ENCODE data around the gene MEA1.

Gene MEA1

GRCh38 chr6:43052225-43052841 lies 38.6 kb upstream of the MEA1 start:
- Histone ChIP-seq H3K79me2 (ENCODE audit: low read length) (peaks cover 15% of the 10 kb centered on the region), H3K4me3 (ENCODE audit: low read length) (peak overlapping the region; percentile 87), H3K4me1 (ENCODE audit: low read length) (peaks cover 11% of the 10 kb centered on the region), H3K9ac (ENCODE audit: low read length) (no peak overlapping the region; the same call in 1 of the 2 replicates), H3K27me3 (ENCODE audit: low read depth, low read length) (no peaks in the 10 kb centered on the region), H4K20me1 (ENCODE audit: insufficient read depth, low read length) (no peaks in the 10 kb centered on the region), H3K4me2 (ENCODE audit: low read length) (peak overlapping the region; percentile 84), H2AFZ (ENCODE audit: low read depth, low read length) (no peak overlapping the region), H3K27ac (ENCODE audit: low read length) (no peak overlapping the region), H3K36me3 (replicated peaks; ENCODE audit: low read depth, low read length) (peaks cover 41% of the 10 kb centered on the region), H3K9me3 (ENCODE audit: insufficient read depth, low read length) (no peaks in the 10 kb centered on the region)
- TF ChIP-seq EZH2phosphoT487 (IDR thresholded peaks at IDR 0.05; ENCODE audit: low read depth) (no peak), CTCF (IDR thresholded peaks at IDR 0.05; ENCODE audit: low read depth, low read length) (no peak)

- no peak overlapping the region for H3K27ac ChIP-seq (ENCODE audit: low read length)
- H3K9me3 ChIP-seq (ENCODE audit: insufficient read depth, low read length), result no peaks in the 10 kb centered on the region
- TF ChIP-seq EZH2phosphoT487 (IDR thresholded peaks at IDR 0.05; ENCODE audit: low read depth) (no peak), CTCF (IDR thresholded peaks at IDR 0.05; ENCODE audit: low read depth, low read length) (no peak)
- H3K36me3 ChIP-seq (replicated peaks; ENCODE audit: low read depth, low read length), result peaks cover 46% of the 10 kb centered on the region
- H3K9ac ChIP-seq (ENCODE audit: low read length), result no peak overlapping the region
- H3K4me1 ChIP-seq (ENCODE audit: low read length), result peaks cover 11% of the 10 kb centered on the region
- H3K4me3 ChIP-seq (ENCODE audit: low read length), result no peak overlapping the region
- H3K79me2 ChIP-seq (ENCODE audit: low read length), result peaks cover 15% of the 10 kb centered on the region
- no peaks in the 10 kb centered on the region for H3K27me3 ChIP-seq (ENCODE audit: low read depth, low read length)
- H2AFZ ChIP-seq (ENCODE audit: low read depth, low read length), result no peak overlapping the region
- no peak overlapping the region for H3K4me2 ChIP-seq (ENCODE audit: low read length)
- no peaks in the 10 kb centered on the region for H4K20me1 ChIP-seq (ENCODE audit: insufficient read depth, low read length)
These were observed 37.2 kb upstream of the MEA1 start for GRCh38 chr6:43050981-43051380.

GRCh38 chr6:43047998-43048397 lies 34.3 kb upstream of the MEA1 start:
- no peak overlapping the region for H2AFZ ChIP-seq (ENCODE audit: low read depth, low read length)
- peaks cover 6% of the 10 kb centered on the region; the same call in 1 of the 2 replicates for H3K4me1 ChIP-seq (ENCODE audit: low read length)
- no peak overlapping the region for H3K4me2 ChIP-seq (ENCODE audit: low read length)
- H3K27me3 ChIP-seq (ENCODE audit: low read depth, low read length), result no peaks in the 10 kb centered on the region
- H4K20me1 ChIP-seq (ENCODE audit: insufficient read depth, low read length), result no peaks in the 10 kb centered on the region
- no peak overlapping the region for H3K4me3 ChIP-seq (ENCODE audit: low read length)
- H3K36me3 ChIP-seq (replicated peaks; ENCODE audit: low read depth, low read length), result peaks cover 55% of the 10 kb centered on the region
- H3K79me2 ChIP-seq (ENCODE audit: low read length), result peaks cover 10% of the 10 kb centered on the region
- TF ChIP-seq EZH2phosphoT487 (IDR thresholded peaks at IDR 0.05; ENCODE audit: low read depth) (no peak), CTCF (IDR thresholded peaks at IDR 0.05; ENCODE audit: low read depth, low read length) (no peak)
- H3K9me3 ChIP-seq (ENCODE audit: insufficient read depth, low read length), result no peaks in the 10 kb centered on the region
- no peak overlapping the region for H3K27ac ChIP-seq (ENCODE audit: low read length)
- H3K9ac ChIP-seq (ENCODE audit: low read length), result no peak overlapping the region

GRCh38 chr6:43045371-43045930 lies 31.7 kb upstream of the MEA1 start:
- no peak overlapping the region for H2AFZ ChIP-seq (ENCODE audit: low read depth, low read length)
- H3K9ac ChIP-seq (ENCODE audit: low read length), result no peak overlapping the region
- TF ChIP-seq EZH2phosphoT487 (IDR thresholded peaks at IDR 0.05; ENCODE audit: low read depth) (no peak), CTCF (IDR thresholded peaks at IDR 0.05; ENCODE audit: low read depth, low read length) (no peak)
- H4K20me1 ChIP-seq (ENCODE audit: insufficient read depth, low read length), result no peaks in the 10 kb centered on the region
- no peak overlapping the region for H3K4me2 ChIP-seq (ENCODE audit: low read length)
- no peaks in the 10 kb centered on the region for H3K9me3 ChIP-seq (ENCODE audit: insufficient read depth, low read length)
- no peaks in the 10 kb centered on the region for H3K79me2 ChIP-seq (ENCODE audit: low read length)
- no peaks in the 10 kb centered on the region for H3K27me3 ChIP-seq (ENCODE audit: low read depth, low read length)
- H3K27ac ChIP-seq (ENCODE audit: low read length), result no peak overlapping the region
- no peak overlapping the region for H3K4me3 ChIP-seq (ENCODE audit: low read length)
- no peaks in the 10 kb centered on the region for H3K4me1 ChIP-seq (ENCODE audit: low read length)
- peaks cover 58% of the 10 kb centered on the region for H3K36me3 ChIP-seq (replicated peaks; ENCODE audit: low read depth, low read length)
